Breast epithelium (tissue), 4 donors: ENCODE results near the gene MSN. TPM values are rescaled to one million over a fixed set of nuclear protein-coding genes. Genes with fewer than 3 reads are reported as not detected.

ENCODE experiments used
- DNase-seq, 2 donors: peaks; one replicate each; pipeline ENCODE4 v3.0.0-alpha.2; 2019; ENCODE audit warnings: low spot score in 2 of 2
- H3K27ac ChIP-seq, 2 donors: fragments of 200-600 bp; sonication (generic) in 1 of 2; one replicate each; pipeline ENCODE4 v1.5.1; 2016 to 2019; ENCODE audit warnings: mild to moderate bottlenecking in 1 of 2
- H3K27me3 ChIP-seq, 2 donors: fragments of 200-600 bp; sonication (generic) in 1 of 2; one replicate each; pipeline versions ENCODE4 v1.5.1 to v1.6.0; 2017 to 2019; ENCODE audit warnings: control low read depth in 1 of 2, mild to moderate bottlenecking in 1 of 2
- H3K36me3 ChIP-seq: fragments of 200-600 bp; one replicate; pipeline ENCODE4 v1.5.1; 2019
- H3K4me1 ChIP-seq, 2 donors: fragments of 200-600 bp; sonication (generic); one replicate each; pipeline ENCODE4 v1.5.1; 2016 to 2019; ENCODE audit warnings: control low read depth in 1 of 2
- H3K4me3 ChIP-seq, 3 donors: fragments of 200-600 bp; sonication (generic); 1 replicate in 2 of 3; 2 replicates in 1 of 3; pipeline ENCODE4 v1.5.1; 2016 to 2019; ENCODE audit warnings: mild to moderate bottlenecking in 3 of 3, moderate library complexity in 2 of 3
- H3K9me3 ChIP-seq, 2 donors: fragments of 200-600 bp; sonication (generic) in 1 of 2; one replicate each; pipeline ENCODE4 v1.5.1; 2016 to 2019; ENCODE audit warnings: control low read depth in 1 of 2
- CTCF ChIP-seq, 3 donors: fragments of 450-650 bp; IDR thresholded peaks; one replicate each; pipeline ENCODE4 v1.5.1; 2016 to 2017; ENCODE audit warnings: antibody characterized with exemption in 3 of 3, mild to moderate bottlenecking in 3 of 3, moderate library complexity in 3 of 3
- POLR2A ChIP-seq: fragments of 450-650 bp; IDR thresholded peaks from one replicate; pipeline ENCODE4 v1.6.1; 2016; ENCODE audit warnings: antibody characterized with exemption, mild to moderate bottlenecking, moderate library complexity
- POLR2AphosphoS5 ChIP-seq, 3 donors: sonication (generic); formaldehyde crosslinking; IDR thresholded peaks; one replicate each; pipeline ENCODE4 v1.6.1; 2017; ENCODE audit warnings: antibody characterized with exemption in 3 of 3
- intact Hi-C: fragments of 100-400 bp; cut with DNase I; formaldehyde crosslinking; loops from one replicate; pipeline ENCODE4 v1.15.1; 2023; ENCODE audit warnings: low total_unique reads
- total RNA-seq, 3 donors: library from RNA; depleted of rRNA; stranded (reverse); fragments of >200 nt; gene quantifications; one replicate each; pipeline ENCODE4 v1.1.0, GENCODE V29; 2016

MSN gene
- total RNA-seq, 3 donors from 2014 or later = 132 to 190 (median 182) TPM

GRCh38 chrX:65697915-65698796 is 30.7 kb downstream of the MSN start:
- H3K4me1 ChIP-seq = no peaks in the 10 kb centered on the region
- no peak for DNase-seq

GRCh38 chrX:65702956-65703355 is 35.5 kb downstream of the MSN start:
- H3K27me3 ChIP-seq = peaks cover 0 to 19% of the 10 kb centered on the region in 2 donors
- no peaks in the 10 kb centered on the region for H3K9me3 ChIP-seq
- intact Hi-C loops = no loop called here
- no peak for TF ChIP-seq CTCF (IDR thresholded peaks at IDR 0.05)
- TF ChIP-seq POLR2AphosphoS5 (IDR thresholded peaks at IDR 0.05) = no peak
- no peak for TF ChIP-seq POLR2A
- H3K36me3 ChIP-seq = no peaks in the 10 kb centered on the region
- no peak for DNase-seq
- H3K27ac ChIP-seq = peak overlapping the region; percentile 29 to 38
- H3K4me3 ChIP-seq = no peak overlapping the region
- H3K4me1 ChIP-seq = peaks cover 0 to 7% of the 10 kb centered on the region in 2 donors

More at GRCh38 chrX:65697915-65698796, 30.7 kb downstream of the MSN start:
- Histone ChIP-seq H3K4me3 (peak overlapping the region in 1 of 3 donors; percentile 15), H3K9me3 (no peaks in the 10 kb centered on the region), H3K27ac (peak overlapping the region; percentile 14 to 71), H3K36me3 (no peaks in the 10 kb centered on the region), H3K27me3 (peaks cover 0 to 20% of the 10 kb centered on the region in 2 donors)
- intact Hi-C loops = no loop called here
- TF ChIP-seq POLR2AphosphoS5 (IDR thresholded peaks at IDR 0.05) = no peak
- no peak for TF ChIP-seq CTCF (IDR thresholded peaks at IDR 0.05)
- no peak for TF ChIP-seq POLR2A

- intact Hi-C loops = no loop called here
- no peak for TF ChIP-seq CTCF (IDR thresholded peaks at IDR 0.05)
- TF ChIP-seq POLR2A = no peak
- no peak for TF ChIP-seq POLR2AphosphoS5 (IDR thresholded peaks at IDR 0.05)
- H3K27me3 ChIP-seq = peaks cover 0 to 16% of the 10 kb centered on the region in 2 donors
- H3K4me1 ChIP-seq = peaks cover 0 to 7% of the 10 kb centered on the region in 2 donors
- H3K27ac ChIP-seq = peak overlapping the region; percentile 84 to 89
- H3K4me3 ChIP-seq = no peak overlapping the region
- DNase-seq = no peak
- H3K9me3 ChIP-seq = no peaks in the 10 kb centered on the region
- no peaks in the 10 kb centered on the region for H3K36me3 ChIP-seq
These were observed 38.0 kb downstream of the MSN start for GRCh38 chrX:65705439-65705838.

- Histone ChIP-seq H3K9me3 (no peaks in the 10 kb centered on the region), H3K36me3 (no peaks in the 10 kb centered on the region), H3K4me3 (no peak overlapping the region), H3K27me3 (peaks cover 0 to 8% of the 10 kb centered on the region in 2 donors), H3K4me1 (peaks cover 0 to 7% of the 10 kb centered on the region in 2 donors), H3K27ac (peak overlapping the region; percentile 84 to 89)
- peak; percentile 46 to 64 for DNase-seq
- intact Hi-C loops = no loop called here
- peak in 1 of 3 donors; percentile 14 for TF ChIP-seq POLR2AphosphoS5 (IDR thresholded peaks at IDR 0.05)
- TF ChIP-seq CTCF (IDR thresholded peaks at IDR 0.05) = peak in 1 of 3 donors; percentile 5
- no peak for TF ChIP-seq POLR2A
These were observed 38.8 kb downstream of the MSN start for GRCh38 chrX:65706041-65706828.
